GM18909 (cell line): Measurements from ENCODE around the gene CLEC2L.

Experiments used
- ATAC-seq: cut with Tn5 transposase; IDR thresholded peaks from one replicate; pipeline ENCODE4 v1.9.1; 2021; ENCODE audit warnings: mild to moderate bottlenecking; ENCODE audit not compliant: unreplicated experiment, poor library complexity

CLEC2L gene

DNA sequence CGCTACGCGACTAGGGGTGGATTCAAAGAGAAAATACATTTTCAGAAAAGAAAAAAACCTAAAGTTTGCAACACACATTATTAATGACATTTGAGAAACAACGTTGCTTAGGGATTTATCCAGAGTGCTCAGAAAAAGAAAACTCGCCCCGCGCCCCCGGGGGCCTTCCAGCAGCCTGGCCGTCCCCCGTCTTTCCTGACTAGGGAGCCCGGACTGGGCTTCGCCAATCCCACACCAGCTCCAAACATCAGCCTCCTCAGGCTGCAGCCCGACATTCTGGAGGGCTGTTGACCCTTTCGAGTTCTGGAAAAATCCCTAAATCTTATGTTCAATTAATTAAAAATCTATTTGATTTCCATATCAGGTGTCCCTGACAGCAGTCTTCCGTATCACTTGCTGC, 48.6 kb downstream of the CLEC2L start:
- ATAC-seq: no peak

DNA sequence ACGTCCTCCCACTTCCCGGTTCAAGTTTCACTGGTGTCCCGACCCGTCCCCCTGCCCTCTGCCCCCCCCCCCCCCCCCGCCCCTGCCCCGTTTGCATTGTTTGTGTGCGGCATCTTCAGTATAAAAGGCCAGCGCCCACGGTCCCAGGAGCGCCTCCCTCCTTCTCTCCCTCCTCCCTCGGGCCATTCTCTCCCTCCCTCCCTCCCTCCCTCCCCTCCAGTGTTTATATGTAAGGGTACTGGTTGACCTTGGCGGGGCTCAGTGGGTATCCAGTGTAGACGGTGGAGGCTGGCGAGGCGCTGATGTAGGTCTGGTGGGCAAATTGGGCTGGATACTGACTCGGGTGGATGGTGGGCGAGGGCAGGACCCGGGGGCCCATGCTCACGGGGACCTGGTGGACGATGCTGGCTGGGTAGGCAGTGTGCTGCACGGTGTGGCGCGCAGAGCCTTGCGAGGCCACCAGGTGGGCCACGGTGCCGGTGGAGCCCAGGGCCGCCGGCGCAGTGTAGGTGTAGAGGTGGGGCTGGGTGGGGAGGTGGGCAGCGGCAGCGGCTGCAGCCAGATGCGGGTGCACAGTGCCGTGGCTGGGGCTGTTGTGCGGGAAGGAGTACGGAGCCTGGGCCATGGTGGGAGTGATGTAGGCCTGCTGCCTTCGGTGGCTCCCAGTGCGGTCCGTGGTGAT, 49.4 kb downstream of the CLEC2L start:
- ATAC-seq: no peak

DNA sequence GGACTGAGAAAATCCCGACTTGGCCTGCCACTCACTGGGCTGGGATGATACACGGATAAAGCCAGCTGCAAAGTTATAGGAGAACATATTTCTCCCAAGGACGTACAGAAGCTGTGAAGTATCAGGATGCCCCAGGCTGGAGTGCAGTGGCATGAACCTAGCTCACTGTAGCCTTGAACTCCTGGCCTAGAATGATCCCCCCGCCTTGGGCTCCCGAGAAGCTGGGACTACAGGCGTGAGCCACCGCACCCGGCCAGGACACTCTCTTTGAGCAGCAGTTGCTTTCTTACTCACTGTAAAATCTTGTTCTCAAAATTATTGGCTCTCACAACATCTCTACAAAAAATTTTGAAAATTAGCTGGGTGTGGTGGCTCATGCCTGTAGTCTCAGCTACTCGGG, 50.4 kb downstream of the CLEC2L start:
- ATAC-seq: no peak

DNA sequence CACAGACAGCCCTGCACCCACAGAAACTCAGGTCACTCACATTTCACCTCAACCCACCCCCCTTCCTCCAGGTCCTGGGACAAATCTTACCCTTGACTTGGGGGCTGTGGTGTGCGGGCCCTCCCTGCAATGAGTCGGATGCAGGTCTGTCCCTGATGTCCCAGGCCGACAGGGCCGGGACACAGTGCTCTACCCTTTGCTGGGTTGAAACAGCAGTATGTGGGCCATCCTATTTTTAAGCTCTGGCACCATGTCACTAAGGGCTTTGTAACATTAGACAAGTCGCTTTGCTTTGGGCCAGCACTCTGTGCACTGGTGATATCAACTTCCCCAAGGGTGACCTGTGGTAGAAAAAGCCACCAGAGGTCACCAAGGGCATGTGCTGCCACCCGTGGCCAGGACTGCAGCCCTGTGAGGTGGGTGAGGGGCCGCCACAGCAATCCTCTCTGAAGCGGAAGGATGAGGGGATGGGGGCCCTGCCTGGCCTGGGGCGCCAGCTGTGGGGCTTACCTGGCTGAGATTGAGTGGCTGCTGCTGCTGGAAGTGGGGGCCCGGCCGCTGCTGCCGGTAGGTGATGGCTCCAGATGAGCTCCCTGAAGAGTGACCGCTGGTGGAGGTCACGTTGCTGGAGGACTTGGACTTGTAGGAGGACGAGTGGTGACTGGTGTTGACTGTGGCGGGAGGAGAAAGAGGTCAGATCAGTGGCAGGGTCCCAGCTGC, 51.3 kb downstream of the CLEC2L start:
- no peak for ATAC-seq

- no peak for ATAC-seq
These were observed 51.8 kb downstream of the CLEC2L start for GRCh38 chr7:139575338-139575680.

- ATAC-seq: no peak
These were observed 52.9 kb downstream of the CLEC2L start for GRCh38 chr7:139576179-139576973.

DNA sequence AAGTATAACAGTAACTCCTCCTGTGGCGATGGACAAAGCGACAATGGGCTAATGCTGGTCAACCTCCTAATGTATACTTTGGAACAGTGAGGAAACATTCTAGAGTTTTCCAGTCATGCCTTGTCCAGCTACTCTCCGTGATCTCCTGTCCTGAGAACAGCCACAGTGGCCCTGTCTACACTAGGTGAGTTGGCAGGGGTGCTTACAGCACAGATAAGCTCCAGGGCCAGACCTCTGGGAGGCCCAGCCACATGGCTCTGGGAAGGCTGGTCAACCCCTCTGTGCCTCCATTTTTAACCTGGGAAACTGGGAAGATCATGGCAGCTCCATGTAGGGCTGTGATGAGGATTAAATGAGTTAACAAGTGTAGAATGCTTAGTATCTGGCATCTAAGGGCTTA, 57.0 kb downstream of the CLEC2L start:
- ATAC-seq: no peak

GRCh38 chr7:139582130-139582650, 58.7 kb downstream of the CLEC2L start:
- ATAC-seq: no peak

DNA sequence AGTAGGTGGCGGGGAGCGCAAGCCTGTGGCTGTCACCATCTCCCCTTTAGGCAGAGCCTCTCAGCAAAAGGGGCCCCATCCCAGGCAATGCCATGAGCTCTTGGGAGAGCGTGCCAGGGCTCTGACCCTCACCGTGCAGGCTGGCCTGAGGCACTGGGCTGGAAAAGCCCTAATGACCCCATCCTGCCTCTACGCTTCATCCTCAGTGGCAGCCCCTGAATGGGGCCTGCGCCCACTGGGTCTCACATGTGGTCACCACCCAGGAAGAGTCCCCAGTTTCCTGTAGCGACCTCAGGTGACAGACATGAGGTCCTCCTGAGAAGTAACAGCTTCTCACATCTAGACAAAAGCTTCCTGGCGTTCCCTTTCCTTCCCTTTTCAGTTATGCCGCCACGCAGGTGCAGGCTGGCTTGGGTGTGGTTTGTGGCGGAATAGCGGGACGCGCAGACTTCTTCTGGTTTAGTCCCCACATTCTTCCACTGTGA, 59.2 kb downstream of the CLEC2L start:
- no peak for ATAC-seq

GRCh38 chr7:139583826-139584553, 60.5 kb downstream of the CLEC2L start:
- ATAC-seq: no peak

- no peak for ATAC-seq
These were observed 61.6 kb downstream of the CLEC2L start for GRCh38 chr7:139585042-139585441.

GRCh38 chr7:139586286-139586685, 62.8 kb downstream of the CLEC2L start:
- ATAC-seq: no peak

DNA sequence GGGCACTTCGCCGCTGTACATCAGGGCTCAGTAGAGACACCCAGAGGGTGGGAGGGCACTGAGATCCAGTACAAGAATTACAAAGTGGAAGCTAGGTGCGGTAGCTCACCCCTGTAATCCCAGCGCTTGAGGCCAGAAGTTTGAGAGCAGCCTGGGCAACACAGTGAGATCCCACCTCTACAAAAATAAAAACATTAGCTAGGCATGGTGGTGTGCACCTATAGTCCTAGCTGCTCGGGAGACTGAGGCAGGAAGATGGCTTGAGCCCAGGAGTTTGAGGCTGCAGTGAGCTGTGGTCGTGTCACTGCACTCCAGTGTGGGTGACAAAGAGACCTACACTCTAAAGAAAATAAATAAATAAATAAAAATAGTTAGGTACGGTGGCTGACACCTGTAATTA, 64.0 kb downstream of the CLEC2L start:
- ATAC-seq: no peak

- ATAC-seq: no peak
These were observed 65.1 kb downstream of the CLEC2L start for GRCh38 chr7:139588632-139589031.

GRCh38 chr7:139589474-139589873, 66.0 kb downstream of the CLEC2L start:
- no peak for ATAC-seq

- ATAC-seq: no peak
These were observed 68.2 kb downstream of the CLEC2L start for GRCh38 chr7:139591550-139592195.

DNA sequence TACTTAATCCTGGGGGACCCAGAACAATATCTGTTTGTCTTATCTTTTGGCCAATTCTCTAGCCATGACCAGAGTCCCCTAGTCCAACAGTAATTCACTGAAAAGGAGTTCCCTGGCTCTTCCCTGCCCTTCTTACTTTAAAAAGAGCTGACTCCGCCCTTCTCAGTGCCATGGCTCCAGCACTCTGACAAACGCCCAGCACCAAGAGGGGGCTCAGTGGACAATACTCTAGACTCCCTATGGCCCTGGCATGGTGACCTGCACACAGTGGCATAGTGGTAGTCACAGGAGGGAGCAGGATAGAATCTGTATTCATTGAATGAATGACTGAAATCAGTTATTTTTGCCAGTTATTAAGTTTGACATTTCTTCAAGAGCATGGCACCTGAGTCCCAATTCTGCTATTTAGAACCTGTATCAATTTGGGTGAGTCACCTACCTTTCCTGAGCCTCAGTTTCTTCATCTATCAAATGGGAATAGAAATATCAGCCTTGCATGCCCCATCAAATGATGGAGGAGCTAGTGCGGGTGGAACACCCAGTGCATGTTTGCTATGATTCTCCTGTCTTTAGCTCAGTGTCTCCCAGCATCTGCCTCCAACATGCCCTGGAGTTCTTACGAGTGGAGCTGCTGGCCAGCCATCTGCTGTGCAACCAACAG, 69.4 kb downstream of the CLEC2L start:
- ATAC-seq: no peak

DNA sequence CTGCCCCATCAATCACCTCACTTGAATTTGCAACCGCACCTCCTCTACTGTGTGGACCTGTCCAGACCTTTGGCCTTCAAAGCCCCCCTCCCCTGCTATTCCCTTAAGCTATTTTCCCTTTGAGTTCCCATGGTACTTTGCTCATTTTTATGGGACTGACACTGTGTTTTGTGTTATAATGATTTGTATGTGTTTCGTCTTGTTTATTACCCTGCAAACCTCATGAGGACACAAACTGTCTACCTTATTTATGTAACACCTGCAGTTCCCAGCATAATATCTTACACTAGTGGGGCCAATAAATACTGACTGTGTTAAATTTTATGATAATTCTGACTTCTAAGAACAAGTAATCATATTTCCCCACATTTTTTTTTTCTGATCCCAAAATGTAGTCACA, 70.6 kb downstream of the CLEC2L start:
- ATAC-seq: no peak
